ENCODE results near the gene ARMC2. TPM values are rescaled to one million over a fixed set of nuclear protein-coding genes. Genes with fewer than 3 reads are reported as not detected.

The ARMC2 gene
- polyA plus RNA-seq, 3 donors = 1.7 to 7.4 (median 3.5) TPM

DNA sequence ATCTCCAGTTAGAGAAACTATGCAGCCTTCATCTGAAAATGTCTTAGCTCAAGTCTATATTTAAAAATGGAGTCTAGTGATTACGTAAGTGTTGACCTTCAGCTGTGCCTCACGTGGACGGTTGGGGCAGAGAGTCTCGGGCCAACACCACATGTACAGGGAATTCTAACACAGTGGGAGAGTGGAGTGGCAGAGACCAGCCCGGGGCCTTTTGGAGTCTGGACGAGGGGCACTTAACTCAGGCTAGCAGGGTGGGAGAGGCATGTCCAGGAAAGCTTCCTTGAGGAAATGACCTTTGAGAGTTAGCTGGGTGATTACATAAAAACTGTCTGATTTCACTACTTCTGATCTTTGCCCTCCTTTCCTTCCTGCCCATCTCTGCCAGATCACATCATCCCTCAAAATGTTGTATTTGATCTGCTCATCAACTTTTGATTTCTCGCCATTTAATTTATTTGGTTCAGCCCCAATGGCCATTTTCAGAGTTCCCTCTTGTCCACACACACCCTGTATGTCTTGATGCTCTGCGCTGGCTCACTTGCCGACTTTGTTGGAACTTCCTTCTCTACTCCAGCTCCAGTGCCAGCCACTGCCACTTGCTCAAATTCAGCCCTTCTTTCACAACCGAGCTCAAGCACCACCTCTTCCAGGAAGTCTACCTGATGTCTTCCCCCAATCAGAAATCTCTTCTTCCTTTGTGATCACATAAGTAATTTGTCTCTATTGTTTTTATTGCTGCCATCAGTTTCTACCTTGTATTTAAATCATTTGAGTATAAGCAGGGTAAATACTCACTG is 2.6 kb downstream of the ARMC2 start:
- TF ChIP-seq, protein P1, sequence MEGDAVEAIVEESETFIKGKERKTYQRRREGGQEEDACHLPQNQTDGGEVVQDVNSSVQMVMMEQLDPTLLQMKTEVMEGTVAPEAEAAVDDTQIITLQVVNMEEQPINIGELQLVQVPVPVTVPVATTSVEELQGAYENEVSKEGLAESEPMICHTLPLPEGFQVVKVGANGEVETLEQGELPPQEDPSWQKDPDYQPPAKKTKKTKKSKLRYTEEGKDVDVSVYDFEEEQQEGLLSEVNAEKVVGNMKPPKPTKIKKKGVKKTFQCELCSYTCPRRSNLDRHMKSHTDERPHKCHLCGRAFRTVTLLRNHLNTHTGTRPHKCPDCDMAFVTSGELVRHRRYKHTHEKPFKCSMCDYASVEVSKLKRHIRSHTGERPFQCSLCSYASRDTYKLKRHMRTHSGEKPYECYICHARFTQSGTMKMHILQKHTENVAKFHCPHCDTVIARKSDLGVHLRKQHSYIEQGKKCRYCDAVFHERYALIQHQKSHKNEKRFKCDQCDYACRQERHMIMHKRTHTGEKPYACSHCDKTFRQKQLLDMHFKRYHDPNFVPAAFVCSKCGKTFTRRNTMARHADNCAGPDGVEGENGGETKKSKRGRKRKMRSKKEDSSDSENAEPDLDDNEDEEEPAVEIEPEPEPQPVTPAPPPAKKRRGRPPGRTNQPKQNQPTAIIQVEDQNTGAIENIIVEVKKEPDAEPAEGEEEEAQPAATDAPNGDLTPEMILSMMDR (IDR thresholded peaks at IDR 0.05) = no peak
- H3K9me3 ChIP-seq (replicated peaks in 1 of 2; ENCODE audit: control insufficient read depth in 1 of 2, insufficient read depth in 1 of 2, low read length in 2 of 2) = no peaks in the 10 kb centered on the region
- peak overlapping the region in 1 of 3 experiments; percentile 29 for H3K4me3 ChIP-seq (replicated peaks in 1 of 3; ENCODE audit: low read depth in 2 of 3, low read length in 3 of 3)
- DNase-seq = peak; percentile 50 to 68 (median 66)
- H2AFZ ChIP-seq (ENCODE audit: insufficient read depth, low read depth, low read length, poor library complexity, severe bottlenecking) = peak overlapping the region; percentile 47
- no peak overlapping the region for H3K9ac ChIP-seq (ENCODE audit: insufficient read depth, low read length, poor library complexity, severe bottlenecking)
- H3K9me3 Mint-ChIP-seq = peaks cover 0 to 3% (median 0%) of the 10 kb centered on the region in 7 donors
- peaks cover 19 to 24% of the 10 kb centered on the region in 2 donors for H3K36me3 Mint-ChIP-seq
- H3K4me3 Mint-ChIP-seq = peak overlapping the region; percentile 43 to 79
- peaks cover 2 to 16% of the 10 kb centered on the region in 2 donors for H3K36me3 ChIP-seq (replicated peaks in 1 of 2; ENCODE audit: control insufficient read depth in 1 of 2, insufficient read depth in 2 of 2, low read length in 2 of 2)
- H3K4me1 ChIP-seq (ENCODE audit: control insufficient read depth in 1 of 2, insufficient read depth in 2 of 2, low read length in 2 of 2) = peaks cover 42 to 53% of the 10 kb centered on the region in 2 donors
- intact Hi-C loops (cut with micrococcal nuclease) = no loop called here
- peak overlapping the region; percentile 52 to 67 for H3K27ac ChIP-seq (ENCODE audit: low read depth in 1 of 2, low read length in 2 of 2)
- H3K27me3 ChIP-seq (ENCODE audit: control insufficient read depth in 2 of 2, insufficient read depth in 2 of 2, low read length in 2 of 2) = no peaks in the 10 kb centered on the region
- WGBS (ENCODE audit: insufficient coverage) = 43% methylated on average over 6 of the region's 10 CpGs
- peaks cover 47% of the 10 kb centered on the region for H3K4me1 Mint-ChIP-seq
- peaks cover 11% of the 10 kb centered on the region for H3K79me2 ChIP-seq (ENCODE audit: insufficient read depth, low read length)
- peak overlapping the region; percentile 86 to 97 (median 93) for H3K27ac Mint-ChIP-seq
- no peaks in the 10 kb centered on the region for H3K27me3 Mint-ChIP-seq (ENCODE audit: low read depth in 3 of 3)
- peak overlapping the region; percentile 41 for H3K4me2 ChIP-seq (replicated peaks; ENCODE audit: extremely low read depth, low read length, poor library complexity, severe bottlenecking)
- H4K20me1 ChIP-seq (ENCODE audit: insufficient read depth, low read length) = no peaks in the 10 kb centered on the region

DNA sequence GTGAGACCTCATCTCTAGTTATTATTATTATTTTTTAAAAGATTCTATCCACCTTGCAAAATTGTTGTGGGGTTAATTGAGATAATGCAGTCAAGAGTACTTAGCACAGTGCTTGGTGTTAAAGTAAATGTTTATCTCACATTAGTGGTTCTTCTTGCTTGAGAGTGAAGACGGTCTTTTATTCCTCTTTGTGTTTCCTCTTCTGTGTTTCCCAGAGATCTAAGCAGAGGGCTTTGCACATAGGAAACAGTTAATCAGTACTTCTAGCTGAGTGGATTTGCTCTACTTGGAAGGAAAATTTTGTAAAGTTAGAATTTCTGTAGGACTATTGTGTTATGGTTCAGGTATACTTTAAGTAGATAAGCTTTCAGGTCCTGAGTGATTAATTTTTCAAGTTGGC is 3.5 kb downstream of the ARMC2 start:
- Histone ChIP-seq H3K79me2 (ENCODE audit: insufficient read depth, low read length) (peaks cover 11% of the 10 kb centered on the region), H3K4me1 (ENCODE audit: control insufficient read depth in 1 of 2, insufficient read depth in 2 of 2, low read length in 2 of 2) (peaks cover 37 to 44% of the 10 kb centered on the region in 2 donors), H3K9ac (ENCODE audit: insufficient read depth, low read length, poor library complexity, severe bottlenecking) (no peak overlapping the region), H3K4me2 (replicated peaks; ENCODE audit: extremely low read depth, low read length, poor library complexity, severe bottlenecking) (peak overlapping the region; percentile 41), H3K27me3 (ENCODE audit: control insufficient read depth in 2 of 2, insufficient read depth in 2 of 2, low read length in 2 of 2) (no peaks in the 10 kb centered on the region), H4K20me1 (ENCODE audit: insufficient read depth, low read length) (no peaks in the 10 kb centered on the region), H2AFZ (ENCODE audit: insufficient read depth, low read depth, low read length, poor library complexity, severe bottlenecking) (no peak overlapping the region), H3K27ac (ENCODE audit: low read depth in 1 of 2, low read length in 2 of 2) (no peak overlapping the region), H3K36me3 (replicated peaks in 1 of 2; ENCODE audit: control insufficient read depth in 1 of 2, insufficient read depth in 2 of 2, low read length in 2 of 2) (peaks cover 8 to 25% of the 10 kb centered on the region in 2 donors), H3K9me3 (replicated peaks in 1 of 2; ENCODE audit: control insufficient read depth in 1 of 2, insufficient read depth in 1 of 2, low read length in 2 of 2) (peaks cover 4 to 6% of the 10 kb centered on the region in 2 donors), H3K4me3 (replicated peaks in 1 of 3; ENCODE audit: low read depth in 2 of 3, low read length in 3 of 3) (no peak overlapping the region)
- Mint-ChIP-seq H3K36me3 (peaks cover 28 to 33% of the 10 kb centered on the region in 2 donors), H3K9me3 (peaks cover 0 to 8% (median 6%) of the 10 kb centered on the region in 7 donors), H3K4me1 (peaks cover 39% of the 10 kb centered on the region), H3K27ac (peak overlapping the region in 4 of 7 donors; percentile 30 to 93 (median 74)), H3K27me3 (ENCODE audit: low read depth in 3 of 3) (no peaks in the 10 kb centered on the region), H3K4me3 (peak overlapping the region in 1 of 2 donors; percentile 39)
- WGBS (ENCODE audit: insufficient coverage) = no CpG with 5 or more reads among the region's 1 CpG
- intact Hi-C loops (cut with micrococcal nuclease) = no loop called here
- TF ChIP-seq, protein P1 (IDR thresholded peaks at IDR 0.05) = no peak
- peak in 1 of 3 donors; percentile 39 for DNase-seq

All from CD14-positive monocyte (primary cell).